ENCODE data around the gene EIPR1. TPM values are rescaled to one million over a fixed set of nuclear protein-coding genes. Genes with fewer than 3 reads are reported as not detected.

The EIPR1 gene
- total and polyA plus RNA-seq, 10 of the 15 experiments (the other 5 are each of a cell fraction or from before 2014, with no cell fraction given): 23.6 to 61.2 (median 42.2) TPM

DNA sequence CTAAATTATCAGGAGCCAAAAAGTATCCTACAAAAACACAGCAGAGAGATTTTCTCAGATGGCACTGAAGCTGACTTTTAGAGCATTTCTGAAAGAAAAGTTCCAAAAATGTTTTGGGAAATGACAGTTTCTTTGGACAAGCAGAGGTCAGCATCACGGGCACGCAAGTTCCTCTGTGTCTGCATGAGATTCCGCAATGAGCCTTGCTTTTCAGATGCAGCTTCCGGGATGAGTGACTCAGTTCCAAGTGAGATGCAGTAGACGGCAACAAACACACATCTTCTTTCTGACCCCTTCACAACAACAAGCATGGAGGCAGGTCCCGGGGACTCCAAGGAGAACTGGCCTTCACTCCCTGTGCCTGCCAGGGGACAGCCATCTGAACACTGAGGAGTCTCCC, 76.6 kb downstream of the EIPR1 start:
- Histone ChIP-seq H3K9me3 (replicated peaks; ENCODE audit: control insufficient read depth, insufficient read depth, low read length) (no peaks in the 10 kb centered on the region), H3K9ac (ENCODE audit: control insufficient read depth, insufficient read depth, low read length) (no peak overlapping the region), H3K36me3 (ENCODE audit: control insufficient read depth in 2 of 2, insufficient read depth in 2 of 2, low read length in 1 of 2) (peaks cover 2 to 8% of the 10 kb centered on the region in 2 experiments; a peak in 3 of 4 replicates), H3K4me3 (no peak overlapping the region), H3K79me2 (ENCODE audit: control insufficient read depth, insufficient read depth, low read length) (no peaks in the 10 kb centered on the region; the same call in 1 of the 2 replicates), H3K27ac (ENCODE audit: control insufficient read depth, insufficient read depth) (no peak overlapping the region), H3K4me1 (ENCODE audit: control insufficient read depth, insufficient read depth, low read length) (peaks cover 3% of the 10 kb centered on the region; the same call in 1 of the 2 replicates), H3K27me3 (replicated peaks in 1 of 2; ENCODE audit: control insufficient read depth in 2 of 2, insufficient read depth in 2 of 2, low read length in 1 of 2) (no peaks in the 10 kb centered on the region), H3K4me2 (ENCODE audit: control insufficient read depth, insufficient read depth) (no peak overlapping the region), H4K20me1 (ENCODE audit: control insufficient read depth, insufficient read depth) (no peaks in the 10 kb centered on the region), H2AFZ (ENCODE audit: control insufficient read depth, low read depth, low read length) (no peak overlapping the region)
- ChIA-PET CTCF (interaction anchor here (0.6 kb wide), 1 partner anchor 122 kb away, joined by 3 read pairs; no protein-coding TSS in a partner anchor), SMC1A (ENCODE audit: uncharacterized antibody, unreplicated experiment) (no interaction called here), POLR2A (no interaction called here), RAD21 (ENCODE audit: unreplicated experiment) (no interaction called here)
- intact Hi-C loops (cut with micrococcal nuclease; ENCODE audit: unreplicated experiment): loop anchor here (5.0 kb wide), 2 partner anchors 229 to 351 kb away; no protein-coding TSS in a partner anchor
- DNase-seq (ENCODE audit: low read depth, low spot score) (no peak), FAIRE-seq (no peak), ATAC-seq (no peak)
- WGBS (ENCODE audit: insufficient coverage, insufficient replicate concordance, low lambda C conversion rate, missing lambda C conversion rate): 95% methylated on average over 6 of the region's 6 CpGs
- TF ChIP-seq, protein P1, sequence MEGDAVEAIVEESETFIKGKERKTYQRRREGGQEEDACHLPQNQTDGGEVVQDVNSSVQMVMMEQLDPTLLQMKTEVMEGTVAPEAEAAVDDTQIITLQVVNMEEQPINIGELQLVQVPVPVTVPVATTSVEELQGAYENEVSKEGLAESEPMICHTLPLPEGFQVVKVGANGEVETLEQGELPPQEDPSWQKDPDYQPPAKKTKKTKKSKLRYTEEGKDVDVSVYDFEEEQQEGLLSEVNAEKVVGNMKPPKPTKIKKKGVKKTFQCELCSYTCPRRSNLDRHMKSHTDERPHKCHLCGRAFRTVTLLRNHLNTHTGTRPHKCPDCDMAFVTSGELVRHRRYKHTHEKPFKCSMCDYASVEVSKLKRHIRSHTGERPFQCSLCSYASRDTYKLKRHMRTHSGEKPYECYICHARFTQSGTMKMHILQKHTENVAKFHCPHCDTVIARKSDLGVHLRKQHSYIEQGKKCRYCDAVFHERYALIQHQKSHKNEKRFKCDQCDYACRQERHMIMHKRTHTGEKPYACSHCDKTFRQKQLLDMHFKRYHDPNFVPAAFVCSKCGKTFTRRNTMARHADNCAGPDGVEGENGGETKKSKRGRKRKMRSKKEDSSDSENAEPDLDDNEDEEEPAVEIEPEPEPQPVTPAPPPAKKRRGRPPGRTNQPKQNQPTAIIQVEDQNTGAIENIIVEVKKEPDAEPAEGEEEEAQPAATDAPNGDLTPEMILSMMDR (IDR thresholded peaks at IDR 0.05 in 2 of 3, conservative IDR thresholded peaks at IDR 0.05 in 1 of 3; ENCODE audit: control insufficient read depth in 2 of 3, extremely low read depth in 1 of 3, insufficient read depth in 1 of 3, low read depth in 3 of 3, low read length in 3 of 3): no peak
- TF ChIP-seq, protein P2, sequence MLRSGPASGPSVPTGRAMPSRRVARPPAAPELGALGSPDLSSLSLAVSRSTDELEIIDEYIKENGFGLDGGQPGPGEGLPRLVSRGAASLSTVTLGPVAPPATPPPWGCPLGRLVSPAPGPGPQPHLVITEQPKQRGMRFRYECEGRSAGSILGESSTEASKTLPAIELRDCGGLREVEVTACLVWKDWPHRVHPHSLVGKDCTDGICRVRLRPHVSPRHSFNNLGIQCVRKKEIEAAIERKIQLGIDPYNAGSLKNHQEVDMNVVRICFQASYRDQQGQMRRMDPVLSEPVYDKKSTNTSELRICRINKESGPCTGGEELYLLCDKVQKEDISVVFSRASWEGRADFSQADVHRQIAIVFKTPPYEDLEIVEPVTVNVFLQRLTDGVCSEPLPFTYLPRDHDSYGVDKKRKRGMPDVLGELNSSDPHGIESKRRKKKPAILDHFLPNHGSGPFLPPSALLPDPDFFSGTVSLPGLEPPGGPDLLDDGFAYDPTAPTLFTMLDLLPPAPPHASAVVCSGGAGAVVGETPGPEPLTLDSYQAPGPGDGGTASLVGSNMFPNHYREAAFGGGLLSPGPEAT (IDR thresholded peaks at IDR 0.05; ENCODE audit: low read depth): no peak
- TF ChIP-seq YBX1 (IDR thresholded peaks at IDR 0.05): no peak
- no peak for TF ChIP-seq CBX5 (IDR thresholded peaks at IDR 0.05; ENCODE audit: low read depth)
- TF ChIP-seq BMI1 (IDR thresholded peaks at IDR 0.05; ENCODE audit: borderline replicate concordance): no peak
- no peak for TF ChIP-seq TBL1XR1 (IDR thresholded peaks at IDR 0.05; ENCODE audit: low read depth, low read length)
- TF ChIP-seq, protein P3, sequence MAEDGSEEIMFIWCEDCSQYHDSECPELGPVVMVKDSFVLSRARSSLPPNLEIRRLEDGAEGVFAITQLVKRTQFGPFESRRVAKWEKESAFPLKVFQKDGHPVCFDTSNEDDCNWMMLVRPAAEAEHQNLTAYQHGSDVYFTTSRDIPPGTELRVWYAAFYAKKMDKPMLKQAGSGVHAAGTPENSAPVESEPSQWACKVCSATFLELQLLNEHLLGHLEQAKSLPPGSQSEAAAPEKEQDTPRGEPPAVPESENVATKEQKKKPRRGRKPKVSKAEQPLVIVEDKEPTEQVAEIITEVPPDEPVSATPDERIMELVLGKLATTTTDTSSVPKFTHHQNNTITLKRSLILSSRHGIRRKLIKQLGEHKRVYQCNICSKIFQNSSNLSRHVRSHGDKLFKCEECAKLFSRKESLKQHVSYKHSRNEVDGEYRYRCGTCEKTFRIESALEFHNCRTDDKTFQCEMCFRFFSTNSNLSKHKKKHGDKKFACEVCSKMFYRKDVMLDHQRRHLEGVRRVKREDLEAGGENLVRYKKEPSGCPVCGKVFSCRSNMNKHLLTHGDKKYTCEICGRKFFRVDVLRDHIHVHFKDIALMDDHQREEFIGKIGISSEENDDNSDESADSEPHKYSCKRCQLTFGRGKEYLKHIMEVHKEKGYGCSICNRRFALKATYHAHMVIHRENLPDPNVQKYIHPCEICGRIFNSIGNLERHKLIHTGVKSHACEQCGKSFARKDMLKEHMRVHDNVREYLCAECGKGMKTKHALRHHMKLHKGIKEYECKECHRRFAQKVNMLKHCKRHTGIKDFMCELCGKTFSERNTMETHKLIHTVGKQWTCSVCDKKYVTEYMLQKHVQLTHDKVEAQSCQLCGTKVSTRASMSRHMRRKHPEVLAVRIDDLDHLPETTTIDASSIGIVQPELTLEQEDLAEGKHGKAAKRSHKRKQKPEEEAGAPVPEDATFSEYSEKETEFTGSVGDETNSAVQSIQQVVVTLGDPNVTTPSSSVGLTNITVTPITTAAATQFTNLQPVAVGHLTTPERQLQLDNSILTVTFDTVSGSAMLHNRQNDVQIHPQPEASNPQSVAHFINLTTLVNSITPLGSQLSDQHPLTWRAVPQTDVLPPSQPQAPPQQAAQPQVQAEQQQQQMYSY (CRISPR knock-in tag; IDR thresholded peaks at IDR 0.05): no peak
- BruUV-seq (replicated peaks): no TSS peak
- in situ Hi-C loops (cut with MboI): no loop called here
